Gastroesophageal sphincter (tissue), 3 donors: Measurements from ENCODE around the gene SYT14.

Experiments
- EP300 ChIP-seq: sonication (generic); formaldehyde crosslinking; IDR thresholded peaks from one replicate; pipeline ENCODE4 v1.6.1; 2017; ENCODE audit warnings: antibody characterized with exemption, mild to moderate bottlenecking
- POLR2A ChIP-seq, 2 donors: fragments of 450-650 bp; IDR thresholded peaks; one replicate each; pipeline ENCODE4 v1.6.1; 2017; ENCODE audit warnings: antibody characterized with exemption in 2 of 2, mild to moderate bottlenecking in 2 of 2, moderate library complexity in 1 of 2
- POLR2AphosphoS5 ChIP-seq: sonication (generic); formaldehyde crosslinking; IDR thresholded peaks from one replicate; pipeline ENCODE4 v1.6.1; 2017; ENCODE audit warnings: antibody characterized with exemption
- TF ChIP-seq, protein P1 (sequence below), 4 experiments: fragments of 200-600 bp in 2 of 4; fragments of 450-650 bp in 2 of 4; sonication (generic) in 1 of 4; IDR thresholded peaks; one replicate each; pipeline ENCODE4 v1.5.1; 2017 to 2019; ENCODE audit warnings: antibody characterized with exemption in 4 of 4, mild to moderate bottlenecking in 2 of 4, moderate library complexity in 2 of 4

DNA sequence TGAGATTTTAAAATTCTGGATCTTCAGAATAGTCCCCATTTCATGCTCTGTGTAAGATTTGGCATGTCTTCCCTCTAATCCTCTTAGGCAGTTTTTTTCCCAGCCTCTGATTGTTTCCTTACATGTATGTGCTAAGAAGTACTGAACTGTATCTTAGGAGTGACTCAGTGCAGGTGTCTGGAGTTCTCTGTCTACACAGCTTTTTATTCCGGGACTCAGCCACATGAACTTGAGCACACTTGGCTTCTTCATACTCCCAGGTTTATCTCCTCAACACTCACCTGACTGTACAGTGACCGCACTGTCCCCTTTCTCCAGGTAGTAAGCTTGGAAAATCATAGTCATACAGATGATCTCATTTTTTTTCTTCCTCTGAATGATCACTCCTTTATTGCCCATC, 50.7 kb downstream of the SYT14 start:
- TF ChIP-seq, protein P1, sequence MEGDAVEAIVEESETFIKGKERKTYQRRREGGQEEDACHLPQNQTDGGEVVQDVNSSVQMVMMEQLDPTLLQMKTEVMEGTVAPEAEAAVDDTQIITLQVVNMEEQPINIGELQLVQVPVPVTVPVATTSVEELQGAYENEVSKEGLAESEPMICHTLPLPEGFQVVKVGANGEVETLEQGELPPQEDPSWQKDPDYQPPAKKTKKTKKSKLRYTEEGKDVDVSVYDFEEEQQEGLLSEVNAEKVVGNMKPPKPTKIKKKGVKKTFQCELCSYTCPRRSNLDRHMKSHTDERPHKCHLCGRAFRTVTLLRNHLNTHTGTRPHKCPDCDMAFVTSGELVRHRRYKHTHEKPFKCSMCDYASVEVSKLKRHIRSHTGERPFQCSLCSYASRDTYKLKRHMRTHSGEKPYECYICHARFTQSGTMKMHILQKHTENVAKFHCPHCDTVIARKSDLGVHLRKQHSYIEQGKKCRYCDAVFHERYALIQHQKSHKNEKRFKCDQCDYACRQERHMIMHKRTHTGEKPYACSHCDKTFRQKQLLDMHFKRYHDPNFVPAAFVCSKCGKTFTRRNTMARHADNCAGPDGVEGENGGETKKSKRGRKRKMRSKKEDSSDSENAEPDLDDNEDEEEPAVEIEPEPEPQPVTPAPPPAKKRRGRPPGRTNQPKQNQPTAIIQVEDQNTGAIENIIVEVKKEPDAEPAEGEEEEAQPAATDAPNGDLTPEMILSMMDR (IDR thresholded peaks at IDR 0.05): no peak
- TF ChIP-seq POLR2A (IDR thresholded peaks at IDR 0.05): no peak
- TF ChIP-seq POLR2AphosphoS5: no peak
- TF ChIP-seq EP300: no peak
